Measurements from ENCODE around the gene CXCL12.

DNA sequence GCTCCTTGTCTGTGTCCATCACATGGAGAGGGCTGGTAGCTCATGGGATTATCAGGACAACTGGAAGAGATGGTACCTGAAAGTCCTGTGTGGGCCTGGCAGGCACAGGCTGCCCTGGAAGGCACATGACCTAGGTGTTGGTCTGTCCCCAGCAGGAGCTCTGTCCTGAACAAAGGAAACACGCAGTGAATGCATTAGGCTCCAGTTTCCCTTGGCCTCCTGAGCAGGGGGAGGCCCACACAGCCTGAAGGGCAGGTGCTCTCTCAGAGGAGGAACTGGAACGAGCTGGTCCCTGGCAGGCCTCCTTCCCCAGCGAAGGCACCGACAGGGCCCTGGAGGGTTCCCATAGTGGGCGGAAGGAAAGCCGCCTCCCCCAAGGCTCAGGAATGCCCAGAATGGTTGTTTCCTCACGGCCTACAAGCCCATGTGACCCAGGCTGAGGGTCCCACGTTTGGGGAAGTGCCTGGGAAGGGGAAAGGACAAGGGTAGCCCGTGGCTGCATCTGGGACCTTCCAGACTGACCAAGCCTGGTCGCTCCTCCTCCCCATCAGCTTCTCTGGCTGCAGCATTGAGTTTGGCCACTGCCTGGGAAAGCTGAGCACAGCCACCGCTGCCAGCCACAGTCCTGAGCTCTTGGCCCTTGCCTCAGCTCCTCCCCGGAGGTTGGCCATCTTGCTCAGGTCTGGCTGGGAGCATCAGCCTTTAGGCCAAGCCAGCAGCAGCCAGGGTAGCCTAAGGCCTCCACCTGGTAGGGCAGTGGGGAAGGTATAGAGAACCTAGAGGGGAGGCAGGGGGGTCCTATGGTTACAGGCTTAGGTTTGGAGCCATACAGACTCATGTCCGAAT, 21.8 kb downstream of the CXCL12 start:
- TF ChIP-seq, protein P1, sequence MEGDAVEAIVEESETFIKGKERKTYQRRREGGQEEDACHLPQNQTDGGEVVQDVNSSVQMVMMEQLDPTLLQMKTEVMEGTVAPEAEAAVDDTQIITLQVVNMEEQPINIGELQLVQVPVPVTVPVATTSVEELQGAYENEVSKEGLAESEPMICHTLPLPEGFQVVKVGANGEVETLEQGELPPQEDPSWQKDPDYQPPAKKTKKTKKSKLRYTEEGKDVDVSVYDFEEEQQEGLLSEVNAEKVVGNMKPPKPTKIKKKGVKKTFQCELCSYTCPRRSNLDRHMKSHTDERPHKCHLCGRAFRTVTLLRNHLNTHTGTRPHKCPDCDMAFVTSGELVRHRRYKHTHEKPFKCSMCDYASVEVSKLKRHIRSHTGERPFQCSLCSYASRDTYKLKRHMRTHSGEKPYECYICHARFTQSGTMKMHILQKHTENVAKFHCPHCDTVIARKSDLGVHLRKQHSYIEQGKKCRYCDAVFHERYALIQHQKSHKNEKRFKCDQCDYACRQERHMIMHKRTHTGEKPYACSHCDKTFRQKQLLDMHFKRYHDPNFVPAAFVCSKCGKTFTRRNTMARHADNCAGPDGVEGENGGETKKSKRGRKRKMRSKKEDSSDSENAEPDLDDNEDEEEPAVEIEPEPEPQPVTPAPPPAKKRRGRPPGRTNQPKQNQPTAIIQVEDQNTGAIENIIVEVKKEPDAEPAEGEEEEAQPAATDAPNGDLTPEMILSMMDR (conservative IDR thresholded peaks at IDR 0.05; ENCODE audit: low read depth, low read length) = no peak
- no peak for TF ChIP-seq EZH2 (IDR thresholded peaks at IDR 0.05; ENCODE audit: low read length, unreplicated experiment)
